HepG2 (cell line): Measurements from ENCODE around the gene CDC14A. TPM values are rescaled to one million over a fixed set of nuclear protein-coding genes. Genes with fewer than 3 reads are reported as not detected.
"Not testable (repeated sequence)": the region's sequence is repeated elsewhere in the genome, so short reads cannot be mapped to it uniquely, and the experiment has no call there.

ENCODE experiments used
- ATAC-seq: fragments of 200-7000 bp; cut with Tn5 transposase; 3 replicates; pipeline ENCODE4 v1.9.1; 2020; ENCODE audit warnings: mild to moderate bottlenecking, moderate library complexity
- BruUV-seq: library from RNA; stranded (reverse); fragments of 400-500 nt; replicated peaks from 2 replicates; lab custom pipeline; 2021; lab: Mats Ljungman, UMichigan
- CTCF ChIA-PET: fragments of 300-600 bp; formaldehyde crosslinking; extraction: SDS; loops from one replicate; lab custom pipeline; 2021; ENCODE audit warnings: low total read pairs, inconsistent platforms, low intra/inter-chr PET ratio; lab: Yijun Ruan, JAX
- POLR2A ChIA-PET: fragments of 350-600 bp; sonication (Branson Sonifier 250); formaldehyde crosslinking; loops from one replicate; lab custom pipeline; 2020; ENCODE audit warnings: antibody characterized with exemption, inconsistent platforms; lab: Yijun Ruan, JAX
- DNase-seq: peaks from one replicate; pipeline ENCODE4 v3.0.0-alpha.2; 2015; ENCODE audit warnings: low spot score
- FAIRE-seq: peaks from 3 replicates; lab custom pipeline; 2011; peaks lifted over from hg19 to GRCh38; lab: Jason Lieb, UNC
- H2AFZ ChIP-seq: one replicate; pipeline ENCODE4 v1.6.1; 2011; ENCODE audit warnings: low read length, inconsistent platforms
- H3K27ac ChIP-seq: fragments of 300-600 bp; 3 replicates; pipeline ENCODE4 v1.8.0; 2011; ENCODE audit warnings: mixed run types, mild to moderate bottlenecking, mixed read lengths, low read length, inconsistent platforms; ENCODE audit not compliant: insufficient read depth; ENCODE audit errors: extremely low read length
- H3K27me3 ChIP-seq, 2 experiments: fragments of 200-600 bp in 1 of 2; 2 replicates in 1 of 2; 3 replicates in 1 of 2; pipeline versions ENCODE4 v1.6.0 to v1.8.0; 2011; ENCODE audit warnings: low read length in 2 of 2, mild to moderate bottlenecking in 2 of 2, moderate library complexity in 2 of 2, inconsistent platforms in 1 of 2; ENCODE audit not compliant: insufficient read depth in 2 of 2, control insufficient read depth in 1 of 2
- H3K36me3 ChIP-seq, 2 experiments: fragments of 200-600 bp in 1 of 2; replicated peaks in 1 of 2; 2 replicates in 1 of 2; 3 replicates in 1 of 2; pipeline versions ENCODE4 v1.5.1 to v1.8.0; 2011; ENCODE audit warnings: low read length in 2 of 2, inconsistent platforms in 1 of 2; ENCODE audit not compliant: insufficient read depth in 2 of 2, control insufficient read depth in 1 of 2
- H3K4me1 ChIP-seq: 2 replicates; pipeline ENCODE4 v1.5.1; 2012; ENCODE audit warnings: low read length, inconsistent platforms; ENCODE audit not compliant: insufficient read depth
- H3K4me2 ChIP-seq: 2 replicates; pipeline ENCODE4 v1.6.0; 2011; ENCODE audit warnings: low read depth, low read length, inconsistent platforms
- H3K4me3 ChIP-seq, 3 experiments: fragments of 200-600 bp in 1 of 3; sonication (generic), shearing (Covaris generic) in 1 of 3; replicated peaks in 1 of 3; 2 replicates each; pipeline ENCODE4 v1.5.1; 2011 to 2016; ENCODE audit warnings: low read length in 3 of 3, inconsistent platforms in 2 of 3, low read depth in 2 of 3, mild to moderate bottlenecking in 2 of 3, control low read depth in 1 of 3, mixed read lengths in 1 of 3; ENCODE audit not compliant: insufficient read depth in 1 of 3
- H3K79me2 ChIP-seq: one replicate; pipeline ENCODE4 v1.6.1; 2011; ENCODE audit warnings: low read length, inconsistent platforms; ENCODE audit not compliant: insufficient read depth
- H3K9ac ChIP-seq: 2 replicates; pipeline ENCODE4 v1.6.0; 2011; ENCODE audit warnings: mild to moderate bottlenecking, low read depth, low read length, inconsistent platforms; ENCODE audit not compliant: insufficient read depth
- H3K9me3 ChIP-seq: 2 replicates; pipeline ENCODE4 v1.5.1; 2012; ENCODE audit warnings: mild to moderate bottlenecking, low read length
- H4K20me1 ChIP-seq: 2 replicates; pipeline ENCODE4 v1.6.0; 2011; ENCODE audit warnings: inconsistent platforms, mild to moderate bottlenecking, low read length, moderate library complexity; ENCODE audit not compliant: insufficient read depth
- ZNF256 ChIP-seq: sonication (generic); formaldehyde crosslinking; conservative IDR thresholded peaks from 2 replicates; pipeline ENCODE4 v1.4.0; 2020; ENCODE audit warnings: missing genetic modification reagents
- WGBS: methylation state at CpG from one replicate; pipeline ENCODE4 v1.1.6; 2017; ENCODE audit warnings: low lambda C conversion rate; 5-methylcytosine and 5-hydroxymethylcytosine counted together
- in situ Hi-C: cut with HindIII; loops from 2 replicates; pipeline ENCODE4 v1.10.0; 2017; ENCODE audit warnings: low pct_unique_long_range_greater_than_20kb; ENCODE audit not compliant: extremely low pct_ligation_motif_present
- intact Hi-C: fragments of 100-400 bp; cut with micrococcal nuclease; formaldehyde crosslinking; loops from one replicate; pipeline ENCODE4 v1.10.0; 2022; ENCODE audit not compliant: unreplicated experiment
- polyA plus RNA-seq, 8 experiments: library from polyadenylated mRNA; depleted of rRNA in 3 of 8; stranded (reverse) in 7 of 8; unstranded in 1 of 8; fragments of >200 nt; fragmentation: Illumina TruSeq in 4 of 8; extraction: Trizol in 4 of 8; gene quantifications; 2 replicates each; pipeline versions ENCODE4 v1.2.1 to v1.2.3, GENCODE V29; 2011 to 2016; ENCODE audit warnings: low read depth in 4 of 8, missing spikeins in 1 of 8, mixed read lengths in 1 of 8; ENCODE audit not compliant: insufficient read depth in 1 of 8
- total RNA-seq, 5 experiments: library from RNA; depleted of rRNA; stranded (reverse); fragments of >200 nt; fragmentation: Illumina TruSeq; extraction: Trizol; gene quantifications; 2 replicates each; pipeline ENCODE4 v1.2.3, GENCODE V29; 2016; ENCODE audit warnings: low read depth in 1 of 5
- TF ChIP-seq, protein P1 (sequence below), 2 experiments: sonication (generic) in 1 of 2; formaldehyde crosslinking in 1 of 2; IDR thresholded peaks; 2 replicates each; pipeline versions ENCODE4 v1.4.0 to v1.6.1; 2016 to 2020; ENCODE audit warnings: borderline replicate concordance in 1 of 2, low read depth in 1 of 2, mild to moderate bottlenecking in 1 of 2, missing genetic modification reagents in 1 of 2

The CDC14A gene
- total and polyA plus RNA-seq, 2 of the 13 experiments (the other 11 are each of a cell fraction or from before 2014, with no cell fraction given), result 2.8 to 4.9 TPM

DNA sequence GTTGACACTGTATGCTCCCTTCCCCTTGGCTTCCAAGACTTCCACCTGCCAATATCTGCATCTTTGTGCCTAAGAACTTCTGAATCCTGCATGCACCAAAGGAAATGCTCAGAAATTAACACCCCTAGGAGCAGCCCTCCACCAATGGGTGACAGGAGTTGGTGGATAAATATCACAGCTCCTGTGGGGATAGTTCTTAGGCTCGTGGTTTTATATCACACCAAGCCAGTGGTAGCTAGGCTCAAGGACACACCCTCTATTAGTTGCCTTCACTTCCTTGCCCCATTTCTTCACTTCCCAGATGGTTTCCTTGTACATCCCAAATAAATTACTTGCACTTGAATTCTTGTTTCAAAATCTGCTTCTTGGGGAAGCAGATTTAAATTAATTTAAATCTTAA, 16.9 kb upstream of the CDC14A start (continued):
- TF ChIP-seq, protein P1, sequence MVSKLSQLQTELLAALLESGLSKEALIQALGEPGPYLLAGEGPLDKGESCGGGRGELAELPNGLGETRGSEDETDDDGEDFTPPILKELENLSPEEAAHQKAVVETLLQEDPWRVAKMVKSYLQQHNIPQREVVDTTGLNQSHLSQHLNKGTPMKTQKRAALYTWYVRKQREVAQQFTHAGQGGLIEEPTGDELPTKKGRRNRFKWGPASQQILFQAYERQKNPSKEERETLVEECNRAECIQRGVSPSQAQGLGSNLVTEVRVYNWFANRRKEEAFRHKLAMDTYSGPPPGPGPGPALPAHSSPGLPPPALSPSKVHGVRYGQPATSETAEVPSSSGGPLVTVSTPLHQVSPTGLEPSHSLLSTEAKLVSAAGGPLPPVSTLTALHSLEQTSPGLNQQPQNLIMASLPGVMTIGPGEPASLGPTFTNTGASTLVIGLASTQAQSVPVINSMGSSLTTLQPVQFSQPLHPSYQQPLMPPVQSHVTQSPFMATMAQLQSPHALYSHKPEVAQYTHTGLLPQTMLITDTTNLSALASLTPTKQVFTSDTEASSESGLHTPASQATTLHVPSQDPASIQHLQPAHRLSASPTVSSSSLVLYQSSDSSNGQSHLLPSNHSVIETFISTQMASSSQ (IDR thresholded peaks at IDR 0.05; ENCODE audit: low read depth), result no peak
- TF ChIP-seq, protein P1 (CRISPR knock-in tag; IDR thresholded peaks at IDR 0.05; ENCODE audit: borderline replicate concordance), result no peak
- no peak for TF ChIP-seq ZNF256 (CRISPR knock-in tag)

- CTCF ChIA-PET, H2AFZ ChIP-seq, H3K36me3 ChIP-seq, intact Hi-C loops, DNase-seq, H4K20me1 ChIP-seq, BruUV-seq, H3K4me3 ChIP-seq, H3K79me2 ChIP-seq, H3K9ac ChIP-seq, H3K9me3 ChIP-seq, H3K27me3 ChIP-seq, H3K4me1 ChIP-seq, ATAC-seq, POLR2A ChIA-PET, H3K27ac ChIP-seq, FAIRE-seq, H3K4me2 ChIP-seq, in situ Hi-C loops: not testable (repeated sequence)
- WGBS, result 47% methylated on average over 5 of the region's 5 CpGs
These were observed 14.4 kb upstream of the CDC14A start for GRCh38 chr1:100337878-100338277.

GRCh38 chr1:100339735-100340134, 12.6 kb upstream of the CDC14A start:
- POLR2A ChIA-PET, CTCF ChIA-PET, DNase-seq, H4K20me1 ChIP-seq, H3K27ac ChIP-seq, H2AFZ ChIP-seq, H3K9ac ChIP-seq, FAIRE-seq, H3K36me3 ChIP-seq, H3K9me3 ChIP-seq, H3K4me3 ChIP-seq, H3K79me2 ChIP-seq, BruUV-seq, ATAC-seq, H3K27me3 ChIP-seq, H3K4me2 ChIP-seq, intact Hi-C loops, in situ Hi-C loops: not testable (repeated sequence)
- WGBS, result 33% methylated on average over 6 of the region's 6 CpGs
- peaks cover 20% of the 10 kb centered on the region for H3K4me1 ChIP-seq
